ENCODE measurements around the gene FAM20C. TPM values are rescaled to one million over a fixed set of nuclear protein-coding genes. Genes with fewer than 3 reads are reported as not detected.

Gene FAM20C
- total RNA-seq, 2 experiments from 2014 or later = 0.45 to 0.80 TPM

DNA sequence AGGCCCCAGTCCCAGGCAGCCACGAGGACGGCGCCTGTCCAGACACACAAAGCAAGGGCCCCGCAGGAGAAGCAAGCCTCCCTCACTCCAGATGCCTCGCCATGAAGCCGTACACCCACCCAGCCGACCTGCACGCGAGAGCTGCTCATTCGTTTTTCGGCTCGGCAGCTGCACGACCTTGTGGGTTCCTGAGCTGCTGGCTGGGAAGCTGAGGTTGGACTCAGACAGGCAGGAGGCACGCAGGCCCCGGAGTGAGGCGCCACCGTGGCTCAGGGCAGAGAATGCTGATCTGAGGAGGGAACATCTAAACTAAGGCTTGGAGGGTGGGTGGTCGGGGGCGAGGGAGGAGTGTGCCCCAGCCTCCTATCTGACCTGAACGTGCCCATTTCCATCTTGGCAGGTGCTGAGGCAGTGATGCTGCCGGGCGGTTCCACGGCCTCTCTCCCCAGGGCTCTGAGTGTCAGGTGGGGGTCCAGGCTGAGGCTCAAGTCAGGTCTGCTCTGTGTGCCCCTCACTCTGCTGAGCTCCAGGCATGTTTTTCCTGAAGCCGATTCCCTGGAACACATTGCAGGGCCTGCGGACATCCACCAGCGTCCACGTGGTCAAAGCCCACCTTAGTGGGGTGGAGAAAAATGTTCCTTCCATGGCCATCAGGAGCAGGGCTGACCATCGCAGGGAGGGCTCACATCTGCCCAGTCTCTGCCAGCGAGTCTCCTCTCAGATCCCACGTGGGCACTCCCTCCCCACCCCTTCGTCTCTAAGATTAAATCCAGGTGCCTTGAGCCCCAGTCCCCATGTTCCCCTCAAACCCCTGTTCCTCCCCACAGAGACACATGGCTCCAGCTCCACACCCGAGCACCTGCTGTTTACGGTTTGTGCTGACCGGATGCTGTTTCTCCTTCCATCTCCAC lies 28.1 kb upstream of the FAM20C start:
- H3K4me3 Mint-ChIP-seq = no peak overlapping the region
- peaks cover 18% of the 10 kb centered on the region for H3K27me3 Mint-ChIP-seq
- H3K9me3 Mint-ChIP-seq = no peaks in the 10 kb centered on the region
- POLR2A ChIA-PET = no interaction called here
- no peaks in the 10 kb centered on the region for H3K4me1 Mint-ChIP-seq (ENCODE audit: low read depth)
- no peak overlapping the region for H3K27ac Mint-ChIP-seq
- no peak for DNase-seq
- intact Hi-C loops (cut with micrococcal nuclease) = no loop called here
- H3K36me3 Mint-ChIP-seq = no peaks in the 10 kb centered on the region
- CTCF ChIA-PET = no interaction called here

DNA sequence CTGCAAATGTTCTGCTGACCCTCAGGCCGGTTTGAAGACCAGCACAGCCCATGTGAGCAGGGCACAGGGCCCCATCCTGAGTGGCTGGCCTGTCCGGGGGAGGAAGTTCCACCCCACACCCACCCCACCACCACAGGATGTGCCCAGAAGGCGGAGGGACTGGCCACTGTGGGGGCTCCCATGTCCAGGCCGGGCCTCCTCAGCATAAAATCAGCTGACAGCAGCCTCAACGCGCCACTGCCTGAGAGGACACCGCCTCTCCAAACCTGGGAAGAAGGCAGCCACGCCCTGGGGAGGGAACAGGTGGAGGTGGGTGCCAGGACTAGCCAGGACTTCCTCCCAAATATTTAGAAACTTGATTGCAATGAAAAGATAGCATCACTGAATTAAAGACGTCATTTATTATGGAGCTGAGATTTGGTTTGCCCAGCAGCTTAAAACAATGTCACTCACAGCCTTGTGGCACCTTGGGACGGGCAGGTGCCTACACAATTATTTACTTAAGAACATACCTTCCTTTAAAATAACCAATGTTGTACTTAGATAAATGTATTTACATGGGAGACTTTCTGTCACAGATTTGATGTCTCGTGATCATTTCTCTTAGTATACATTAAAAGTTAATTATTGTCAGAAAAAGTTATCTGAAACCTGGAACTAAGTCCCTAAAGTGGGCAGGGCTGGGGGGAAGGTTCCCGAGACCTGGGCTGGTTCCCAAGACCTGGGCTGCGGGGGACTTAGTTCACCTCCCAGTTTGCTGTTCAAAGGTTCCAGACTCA lies 27.3 kb upstream of the FAM20C start:
- Mint-ChIP-seq H3K4me1 (ENCODE audit: low read depth) (no peaks in the 10 kb centered on the region), H3K9me3 (no peaks in the 10 kb centered on the region), H3K27ac (no peak overlapping the region), H3K27me3 (peaks cover 23% of the 10 kb centered on the region), H3K36me3 (no peaks in the 10 kb centered on the region), H3K4me3 (no peak overlapping the region)
- ChIA-PET CTCF (no interaction called here), POLR2A (no interaction called here)
- no peak for DNase-seq
- intact Hi-C loops (cut with micrococcal nuclease) = no loop called here

GRCh38 chr7:165661-166337 lies 26.6 kb upstream of the FAM20C start:
- no peaks in the 10 kb centered on the region for H3K4me1 Mint-ChIP-seq (ENCODE audit: low read depth)
- H3K9me3 Mint-ChIP-seq = no peaks in the 10 kb centered on the region
- no peak overlapping the region for H3K27ac Mint-ChIP-seq
- H3K4me3 Mint-ChIP-seq = no peak overlapping the region
- no peaks in the 10 kb centered on the region for H3K36me3 Mint-ChIP-seq
- intact Hi-C loops (cut with micrococcal nuclease) = no loop called here
- H3K27me3 Mint-ChIP-seq = peaks cover 26% of the 10 kb centered on the region
- CTCF ChIA-PET = no interaction called here
- POLR2A ChIA-PET = no interaction called here
- no peak for DNase-seq

- POLR2A ChIA-PET = no interaction called here
- no peak overlapping the region for H3K27ac Mint-ChIP-seq
- no peaks in the 10 kb centered on the region for H3K4me1 Mint-ChIP-seq (ENCODE audit: low read depth)
- CTCF ChIA-PET = no interaction called here
- intact Hi-C loops (cut with micrococcal nuclease) = no loop called here
- no peaks in the 10 kb centered on the region for H3K9me3 Mint-ChIP-seq
- H3K27me3 Mint-ChIP-seq = peaks cover 26% of the 10 kb centered on the region
- no peak for DNase-seq
- H3K36me3 Mint-ChIP-seq = no peaks in the 10 kb centered on the region
- H3K4me3 Mint-ChIP-seq = no peak overlapping the region
These were observed 25.9 kb upstream of the FAM20C start for GRCh38 chr7:166338-167060.

DNA sequence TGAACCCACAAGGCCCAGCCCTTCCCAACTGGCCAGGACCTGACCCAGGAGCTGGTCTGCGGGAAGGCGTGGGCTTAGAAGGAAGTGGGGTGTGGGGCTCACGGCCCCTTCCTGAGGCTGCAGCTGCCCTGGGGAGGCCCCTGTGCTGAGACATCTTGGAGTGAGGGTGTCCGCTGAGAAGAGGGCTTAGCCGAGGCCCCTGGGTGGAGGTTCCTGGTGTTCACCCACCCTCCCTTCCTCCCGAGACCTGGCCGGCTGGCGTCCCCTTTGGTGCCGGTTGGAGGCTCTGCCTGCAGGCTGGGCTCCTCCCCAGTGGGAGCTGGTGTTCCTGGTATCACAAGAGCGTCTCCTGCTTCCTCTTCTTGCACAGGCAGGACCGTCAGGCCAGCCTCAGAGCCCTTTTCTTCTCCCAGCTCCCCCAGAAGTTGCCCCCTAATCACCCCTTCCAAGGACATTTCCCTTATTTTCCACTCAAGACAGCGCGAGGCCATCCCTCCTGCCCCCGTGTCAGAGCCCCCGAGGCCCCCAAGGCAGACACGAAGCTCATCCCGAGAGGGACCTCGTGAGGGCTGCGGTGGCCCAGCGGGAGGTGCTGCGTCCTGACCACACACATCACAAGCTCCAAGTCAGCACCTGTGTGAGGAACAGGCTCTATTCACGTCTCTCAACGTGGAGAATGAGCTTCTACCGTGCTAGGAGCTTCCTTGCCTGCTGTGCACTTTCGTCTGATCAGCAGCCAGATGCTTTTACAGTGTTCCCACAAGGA lies 25.1 kb upstream of the FAM20C start:
- no peaks in the 10 kb centered on the region for H3K4me1 Mint-ChIP-seq (ENCODE audit: low read depth)
- H3K4me3 Mint-ChIP-seq = no peak overlapping the region
- DNase-seq = no peak
- H3K27me3 Mint-ChIP-seq = peaks cover 26% of the 10 kb centered on the region
- CTCF ChIA-PET = no interaction called here
- no peaks in the 10 kb centered on the region for H3K9me3 Mint-ChIP-seq
- intact Hi-C loops (cut with micrococcal nuclease) = no loop called here
- POLR2A ChIA-PET = no interaction called here
- H3K27ac Mint-ChIP-seq = no peak overlapping the region
- H3K36me3 Mint-ChIP-seq = no peaks in the 10 kb centered on the region

GRCh38 chr7:167976-168791 lies 24.2 kb upstream of the FAM20C start:
- CTCF ChIA-PET = no interaction called here
- H3K36me3 Mint-ChIP-seq = no peaks in the 10 kb centered on the region
- H3K27ac Mint-ChIP-seq = no peak overlapping the region
- DNase-seq = no peak
- intact Hi-C loops (cut with micrococcal nuclease) = no loop called here
- no peak overlapping the region for H3K4me3 Mint-ChIP-seq
- no peaks in the 10 kb centered on the region for H3K9me3 Mint-ChIP-seq
- POLR2A ChIA-PET = no interaction called here
- peaks cover 25% of the 10 kb centered on the region for H3K27me3 Mint-ChIP-seq
- no peaks in the 10 kb centered on the region for H3K4me1 Mint-ChIP-seq (ENCODE audit: low read depth)

GRCh38 chr7:169276-170172 lies 22.8 kb upstream of the FAM20C start:
- H3K27ac Mint-ChIP-seq = no peak overlapping the region
- POLR2A ChIA-PET = no interaction called here
- no peak for DNase-seq

DNA sequence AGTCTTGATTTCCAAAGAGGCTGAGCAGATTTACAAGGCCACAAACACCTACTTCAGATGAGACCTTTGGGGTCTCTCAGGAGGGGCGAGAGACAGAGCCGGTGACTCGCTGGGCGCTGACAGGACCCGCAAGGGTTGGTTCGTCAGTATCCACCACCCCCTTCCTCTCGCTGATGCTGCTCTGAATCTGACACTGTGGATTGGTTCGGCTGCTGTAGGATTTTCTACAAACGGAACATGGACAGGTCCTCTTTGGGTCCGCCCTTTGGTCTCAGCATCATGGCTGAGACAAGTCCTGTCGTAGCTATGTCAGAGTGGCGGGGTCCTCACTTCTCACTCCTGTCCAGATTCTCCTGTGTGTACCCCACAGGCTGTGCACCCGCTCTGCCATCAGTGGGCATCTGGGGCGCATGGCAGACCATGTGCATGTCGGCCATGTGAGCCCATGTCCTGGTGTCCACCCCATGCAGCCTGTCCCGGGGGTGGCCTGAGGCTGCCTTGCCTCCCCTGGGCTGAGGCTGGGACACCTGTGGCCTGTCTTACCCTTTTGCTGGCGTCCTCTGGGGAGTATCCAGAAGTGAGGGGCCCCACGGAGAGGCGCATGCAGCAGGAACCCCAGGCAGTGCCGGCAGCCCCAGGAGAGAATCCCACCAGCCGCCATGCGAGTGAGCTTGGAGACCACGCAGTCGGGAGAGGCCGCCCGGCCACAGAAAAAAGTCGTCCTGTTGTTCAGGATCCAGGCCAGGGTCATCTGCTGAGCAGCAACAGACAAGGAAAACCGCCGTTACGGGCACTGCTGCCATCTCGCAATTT lies 21.6 kb upstream of the FAM20C start:
- DNase-seq = no peak
- H3K27ac Mint-ChIP-seq = no peak overlapping the region
- CTCF ChIA-PET = no interaction called here
- intact Hi-C loops (cut with micrococcal nuclease) = no loop called here
- H3K9me3 Mint-ChIP-seq = no peaks in the 10 kb centered on the region
- H3K27me3 Mint-ChIP-seq = peaks cover 18% of the 10 kb centered on the region
- H3K4me3 Mint-ChIP-seq = no peak overlapping the region
- H3K36me3 Mint-ChIP-seq = no peaks in the 10 kb centered on the region
- no peaks in the 10 kb centered on the region for H3K4me1 Mint-ChIP-seq (ENCODE audit: low read depth)
- POLR2A ChIA-PET = no interaction called here

More at GRCh38 chr7:169276-170172, 22.8 kb upstream of the FAM20C start:
- intact Hi-C loops (cut with micrococcal nuclease) = no loop called here
- Mint-ChIP-seq H3K36me3 (no peaks in the 10 kb centered on the region), H3K27me3 (peaks cover 21% of the 10 kb centered on the region), H3K9me3 (no peaks in the 10 kb centered on the region), H3K4me1 (ENCODE audit: low read depth) (no peaks in the 10 kb centered on the region), H3K4me3 (no peak overlapping the region)
- CTCF ChIA-PET = no interaction called here

GRCh38 chr7:171364-171904 lies 20.9 kb upstream of the FAM20C start:
- POLR2A ChIA-PET = no interaction called here

More at GRCh38 chr7:171364-171904, 20.9 kb upstream of the FAM20C start:
- Mint-ChIP-seq H3K36me3 (no peaks in the 10 kb centered on the region), H3K4me1 (ENCODE audit: low read depth) (no peaks in the 10 kb centered on the region), H3K9me3 (no peaks in the 10 kb centered on the region), H3K4me3 (no peak overlapping the region), H3K27ac (no peak overlapping the region), H3K27me3 (peaks cover 15% of the 10 kb centered on the region)
- no peak for DNase-seq
- intact Hi-C loops (cut with micrococcal nuclease) = no loop called here
- CTCF ChIA-PET = no interaction called here

Measured in activated CD4-positive, alpha-beta memory T cell treated with anti-CD3 and anti-CD28 coated beads for 36 hours (primary cell).